Activated T-cell treated with anti-CD3 and anti-CD28 coated beads for 48 hours (primary cell): ENCODE results near the gene RBM25.
"Not testable (repeated sequence)": the region's sequence is repeated elsewhere in the genome, so short reads cannot be mapped to it uniquely, and the experiment has no call there.

Experiments
- DNase-seq: peaks from one replicate; pipeline ENCODE4 v3.0.0-alpha.2; 2020; ENCODE audit warnings: low read depth

Gene RBM25

DNA sequence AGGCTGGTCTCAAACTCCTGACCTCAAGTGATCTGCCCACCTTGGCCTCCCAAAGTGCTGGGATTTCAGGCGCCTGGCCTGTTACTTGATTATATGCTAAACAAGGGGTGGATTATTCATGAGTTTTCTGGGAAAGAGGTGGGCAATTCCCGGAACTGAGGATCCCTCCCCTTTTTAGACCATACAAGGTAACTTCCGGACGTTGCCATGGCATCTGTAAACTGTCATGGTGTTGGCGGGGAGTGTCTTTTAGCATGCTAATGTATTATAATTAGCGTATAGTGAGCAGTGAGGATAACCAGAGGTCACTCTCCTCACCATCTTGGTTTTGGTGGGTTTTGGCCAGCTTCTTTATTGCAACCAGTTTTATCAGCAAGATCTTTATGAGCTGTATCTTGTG, 111.5 kb downstream of the RBM25 start:
- DNase-seq = not testable (repeated sequence)

- no peak for DNase-seq
These were observed 112.4 kb downstream of the RBM25 start for GRCh38 chr14:73170686-73171085.

DNA sequence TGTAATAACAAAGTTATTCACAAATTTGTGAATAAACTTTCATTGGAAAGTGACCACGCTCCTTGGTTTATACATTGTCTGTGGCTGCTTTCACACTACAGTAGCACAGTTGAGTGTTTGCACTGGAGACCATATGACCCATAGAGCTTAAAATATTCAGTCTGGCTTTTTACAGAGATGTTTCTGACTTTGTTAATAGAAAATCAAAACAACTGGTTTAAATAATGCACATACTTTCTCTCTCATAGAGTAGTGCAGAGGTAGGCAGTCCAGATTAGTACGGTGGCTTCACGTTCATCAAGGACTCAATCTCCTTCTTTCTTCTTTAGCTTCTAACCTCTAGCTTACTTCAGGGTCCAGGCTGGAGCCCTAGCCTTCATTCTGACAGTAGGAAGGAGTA, 114.2 kb downstream of the RBM25 start:
- DNase-seq = no peak

GRCh38 chr14:73173092-73173735, 114.9 kb downstream of the RBM25 start:
- DNase-seq = no peak
